Ishikawa (cell line): Measurements from ENCODE around the gene COP1.

Source experiments
- CEBPB ChIP-seq: IDR thresholded peaks from 2 replicates; pipeline ENCODE4 v1.6.1; 2012
- CREB1 ChIP-seq: IDR thresholded peaks from 2 replicates; pipeline ENCODE4 v1.6.1; 2012; ENCODE audit warnings: low read depth
- EGR1 ChIP-seq: IDR thresholded peaks from 2 replicates; pipeline ENCODE4 v1.6.1; 2012
- EP300 ChIP-seq: IDR thresholded peaks from 2 replicates; pipeline ENCODE4 v1.6.1; 2012; ENCODE audit warnings: borderline replicate concordance
- FOXM1 ChIP-seq: IDR thresholded peaks from 2 replicates; pipeline ENCODE4 v1.6.1; 2012; ENCODE audit warnings: low read depth, borderline replicate concordance
- MAX ChIP-seq: IDR thresholded peaks from 2 replicates; pipeline ENCODE4 v1.6.1; 2012
- NFIC ChIP-seq: IDR thresholded peaks from 2 replicates; pipeline ENCODE4 v1.6.1; 2012
- RAD21 ChIP-seq: IDR thresholded peaks from 2 replicates; pipeline ENCODE4 v1.6.1; 2012; ENCODE audit warnings: low read depth
- TAF1 ChIP-seq: IDR thresholded peaks from 2 replicates; pipeline ENCODE4 v1.6.1; 2012; ENCODE audit warnings: low read depth, mild to moderate bottlenecking
- TCF12 ChIP-seq: IDR thresholded peaks from 2 replicates; pipeline ENCODE4 v1.6.1; 2012; ENCODE audit warnings: low read depth
- TEAD4 ChIP-seq: IDR thresholded peaks from 2 replicates; pipeline ENCODE4 v1.6.1; 2012
- YY1 ChIP-seq: IDR thresholded peaks from 2 replicates; pipeline ENCODE4 v1.6.1; 2012; ENCODE audit warnings: low read depth
- ZBTB7A ChIP-seq: IDR thresholded peaks from 2 replicates; pipeline ENCODE4 v1.6.1; 2012; ENCODE audit warnings: low read depth
- TF ChIP-seq, protein P1 (sequence below): IDR thresholded peaks from 2 replicates; pipeline ENCODE4 v1.6.1; 2012; ENCODE audit warnings: low read depth, mild to moderate bottlenecking
- TF ChIP-seq, protein P2 (sequence below): IDR thresholded peaks from 2 replicates; pipeline ENCODE4 v1.6.1; 2012

COP1 gene

DNA sequence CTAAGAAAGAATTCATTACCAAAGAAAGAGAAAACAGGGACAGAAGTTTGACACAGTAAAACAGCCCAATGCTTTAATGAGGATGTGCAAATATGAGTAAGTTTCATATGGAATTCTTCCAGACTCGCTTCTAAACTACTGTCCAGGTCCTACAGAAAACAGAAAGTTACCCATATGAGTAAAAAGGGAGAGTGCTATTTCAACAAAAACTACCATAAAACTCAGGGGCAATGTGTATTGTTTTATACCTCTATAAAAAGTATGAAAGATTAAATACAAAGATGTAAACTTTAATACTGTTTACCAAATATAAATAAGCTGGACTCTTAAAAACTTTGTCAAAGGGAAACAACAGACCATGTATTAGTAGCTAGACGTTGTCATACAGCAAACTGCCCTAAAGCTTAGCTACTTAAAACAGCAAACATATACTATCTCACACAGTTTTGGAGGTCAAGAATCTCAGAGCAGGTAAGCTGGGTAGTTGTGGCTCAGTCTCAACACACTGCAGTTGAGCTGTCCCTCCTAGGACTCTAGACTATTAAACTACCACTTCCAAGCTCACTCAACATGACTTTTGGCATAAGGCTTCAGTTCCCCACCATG is 174.9 kb downstream of the COP1 start:
- TF ChIP-seq, protein P1, sequence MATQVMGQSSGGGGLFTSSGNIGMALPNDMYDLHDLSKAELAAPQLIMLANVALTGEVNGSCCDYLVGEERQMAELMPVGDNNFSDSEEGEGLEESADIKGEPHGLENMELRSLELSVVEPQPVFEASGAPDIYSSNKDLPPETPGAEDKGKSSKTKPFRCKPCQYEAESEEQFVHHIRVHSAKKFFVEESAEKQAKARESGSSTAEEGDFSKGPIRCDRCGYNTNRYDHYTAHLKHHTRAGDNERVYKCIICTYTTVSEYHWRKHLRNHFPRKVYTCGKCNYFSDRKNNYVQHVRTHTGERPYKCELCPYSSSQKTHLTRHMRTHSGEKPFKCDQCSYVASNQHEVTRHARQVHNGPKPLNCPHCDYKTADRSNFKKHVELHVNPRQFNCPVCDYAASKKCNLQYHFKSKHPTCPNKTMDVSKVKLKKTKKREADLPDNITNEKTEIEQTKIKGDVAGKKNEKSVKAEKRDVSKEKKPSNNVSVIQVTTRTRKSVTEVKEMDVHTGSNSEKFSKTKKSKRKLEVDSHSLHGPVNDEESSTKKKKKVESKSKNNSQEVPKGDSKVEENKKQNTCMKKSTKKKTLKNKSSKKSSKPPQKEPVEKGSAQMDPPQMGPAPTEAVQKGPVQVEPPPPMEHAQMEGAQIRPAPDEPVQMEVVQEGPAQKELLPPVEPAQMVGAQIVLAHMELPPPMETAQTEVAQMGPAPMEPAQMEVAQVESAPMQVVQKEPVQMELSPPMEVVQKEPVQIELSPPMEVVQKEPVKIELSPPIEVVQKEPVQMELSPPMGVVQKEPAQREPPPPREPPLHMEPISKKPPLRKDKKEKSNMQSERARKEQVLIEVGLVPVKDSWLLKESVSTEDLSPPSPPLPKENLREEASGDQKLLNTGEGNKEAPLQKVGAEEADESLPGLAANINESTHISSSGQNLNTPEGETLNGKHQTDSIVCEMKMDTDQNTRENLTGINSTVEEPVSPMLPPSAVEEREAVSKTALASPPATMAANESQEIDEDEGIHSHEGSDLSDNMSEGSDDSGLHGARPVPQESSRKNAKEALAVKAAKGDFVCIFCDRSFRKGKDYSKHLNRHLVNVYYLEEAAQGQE, result no peak
- TF ChIP-seq FOXM1 (no peak), CREB1 (no peak), RAD21 (no peak), TCF12 (no peak), NFIC (no peak), TAF1 (no peak), EGR1 (no peak), EP300 (no peak), MAX (no peak), CEBPB (no peak), YY1 (no peak), ZBTB7A (no peak), TEAD4 (no peak)
- TF ChIP-seq, protein P2, sequence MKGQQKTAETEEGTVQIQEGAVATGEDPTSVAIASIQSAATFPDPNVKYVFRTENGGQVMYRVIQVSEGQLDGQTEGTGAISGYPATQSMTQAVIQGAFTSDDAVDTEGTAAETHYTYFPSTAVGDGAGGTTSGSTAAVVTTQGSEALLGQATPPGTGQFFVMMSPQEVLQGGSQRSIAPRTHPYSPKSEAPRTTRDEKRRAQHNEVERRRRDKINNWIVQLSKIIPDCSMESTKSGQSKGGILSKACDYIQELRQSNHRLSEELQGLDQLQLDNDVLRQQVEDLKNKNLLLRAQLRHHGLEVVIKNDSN, result no peak

DNA sequence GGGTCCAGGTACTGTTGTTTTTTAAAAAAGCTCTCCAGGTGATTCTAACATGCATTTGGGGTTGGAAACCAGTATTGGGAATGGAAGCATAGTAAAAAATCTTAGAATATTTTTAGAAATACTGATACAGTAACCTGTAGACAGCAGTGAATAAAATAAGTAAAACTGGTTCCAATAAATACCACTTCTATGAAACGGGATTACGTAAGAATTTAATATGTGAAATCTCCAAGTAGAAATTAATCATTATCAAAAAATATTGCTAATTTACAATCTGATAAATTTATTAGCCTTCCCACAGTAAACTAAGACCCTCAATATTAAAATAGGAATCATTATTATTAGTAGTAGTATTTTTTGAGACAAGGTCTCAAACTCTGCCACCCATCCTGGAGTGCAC is 177.5 kb downstream of the COP1 start:
- TF ChIP-seq CEBPB (no peak), MAX (no peak), FOXM1 (no peak), TAF1 (no peak), TCF12 (no peak), EGR1 (no peak), NFIC (no peak), ZBTB7A (no peak)
- TF ChIP-seq, protein P2, result no peak
- TF ChIP-seq, protein P1, result no peak

GRCh38 chr1:176029155-176029554 is 177.9 kb downstream of the COP1 start:
- TF ChIP-seq TEAD4 (no peak), TCF12 (no peak), CEBPB (no peak), FOXM1 (no peak), EP300 (no peak), YY1 (no peak), MAX (no peak)
- TF ChIP-seq, protein P1, result no peak

- no peak for TF ChIP-seq TEAD4
- no peak for TF ChIP-seq CEBPB
- no peak for TF ChIP-seq EP300
Measured at GRCh38 chr1:176022574-176022973, 184.5 kb downstream of the COP1 start.
